Body of pancreas (tissue), 4 donors: ENCODE results near the gene NPHP1.
"Not testable (repeated sequence)": the region's sequence is repeated elsewhere in the genome, so short reads cannot be mapped to it uniquely, and the experiment has no call there.

Source experiments
- POLR2A ChIP-seq, 3 donors: fragments of 450-650 bp; IDR thresholded peaks; one replicate each; pipeline ENCODE4 v1.6.1; 2016; ENCODE audit warnings: antibody characterized with exemption in 3 of 3, mild to moderate bottlenecking in 2 of 3
- TF ChIP-seq, protein P1 (sequence below), 7 experiments: fragments of 450-650 bp in 4 of 7; fragments of 200-600 bp in 3 of 7; sonication (generic) in 3 of 7; IDR thresholded peaks; one replicate each; pipeline ENCODE4 v1.5.1; 2016 to 2019; ENCODE audit warnings: antibody characterized with exemption in 7 of 7

DNA sequence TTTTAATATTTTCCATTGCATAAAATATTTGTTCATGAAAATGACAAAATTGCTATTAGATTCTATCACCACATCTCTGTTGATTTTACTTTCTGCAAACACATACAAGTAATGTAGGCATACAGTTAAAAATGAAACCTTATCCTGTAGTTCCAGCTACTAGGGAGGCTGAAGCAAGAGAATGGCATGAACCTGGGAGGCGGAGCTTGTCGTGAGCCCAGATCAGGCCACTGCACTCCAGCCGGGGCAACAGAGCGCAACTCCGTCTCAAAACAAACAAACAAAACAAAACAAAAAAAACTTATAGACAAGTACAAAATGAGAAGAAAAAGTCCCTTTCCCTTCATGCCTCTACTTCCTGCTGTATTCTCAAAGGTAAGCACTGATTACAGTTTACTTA lies 29.7 kb upstream of the NPHP1 start:
- TF ChIP-seq, protein P1, sequence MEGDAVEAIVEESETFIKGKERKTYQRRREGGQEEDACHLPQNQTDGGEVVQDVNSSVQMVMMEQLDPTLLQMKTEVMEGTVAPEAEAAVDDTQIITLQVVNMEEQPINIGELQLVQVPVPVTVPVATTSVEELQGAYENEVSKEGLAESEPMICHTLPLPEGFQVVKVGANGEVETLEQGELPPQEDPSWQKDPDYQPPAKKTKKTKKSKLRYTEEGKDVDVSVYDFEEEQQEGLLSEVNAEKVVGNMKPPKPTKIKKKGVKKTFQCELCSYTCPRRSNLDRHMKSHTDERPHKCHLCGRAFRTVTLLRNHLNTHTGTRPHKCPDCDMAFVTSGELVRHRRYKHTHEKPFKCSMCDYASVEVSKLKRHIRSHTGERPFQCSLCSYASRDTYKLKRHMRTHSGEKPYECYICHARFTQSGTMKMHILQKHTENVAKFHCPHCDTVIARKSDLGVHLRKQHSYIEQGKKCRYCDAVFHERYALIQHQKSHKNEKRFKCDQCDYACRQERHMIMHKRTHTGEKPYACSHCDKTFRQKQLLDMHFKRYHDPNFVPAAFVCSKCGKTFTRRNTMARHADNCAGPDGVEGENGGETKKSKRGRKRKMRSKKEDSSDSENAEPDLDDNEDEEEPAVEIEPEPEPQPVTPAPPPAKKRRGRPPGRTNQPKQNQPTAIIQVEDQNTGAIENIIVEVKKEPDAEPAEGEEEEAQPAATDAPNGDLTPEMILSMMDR (IDR thresholded peaks at IDR 0.05) = not testable (repeated sequence)
- not testable (repeated sequence) for TF ChIP-seq POLR2A (IDR thresholded peaks at IDR 0.05)
